NCI-H2227 treated with DMSO at 0.1 percent for 48 hours (cell line): ENCODE results near the gene KDM4C.
"Not testable (repeated sequence)": the region's sequence is repeated elsewhere in the genome, so short reads cannot be mapped to it uniquely, and the experiment has no call there.

Experiments used
- DNase-seq: peaks from one replicate; lab custom pipeline; 2025; lab: John Stamatoyannopoulos, UW

Gene KDM4C

DNA sequence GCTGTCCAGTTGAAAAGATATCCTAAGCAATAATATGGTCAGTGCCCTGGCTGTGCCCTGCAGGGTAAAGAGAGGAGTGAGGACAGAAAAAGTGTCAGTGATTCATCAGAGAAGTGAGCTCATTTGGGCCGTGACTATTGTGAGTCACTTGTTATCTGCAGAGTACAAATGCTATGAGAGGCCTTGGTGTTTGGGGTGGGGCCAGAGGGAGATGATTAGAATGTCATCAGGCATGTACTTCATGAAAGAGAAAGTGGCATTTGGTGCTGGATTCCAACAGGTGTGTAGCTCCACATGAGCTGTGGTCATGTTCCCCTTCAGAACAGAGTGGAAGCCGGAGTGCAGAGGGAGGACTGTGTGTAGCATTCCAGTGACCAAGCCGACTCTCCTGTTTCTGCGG lies 174.1 kb downstream of the KDM4C start:
- no peak for DNase-seq

- DNase-seq = no peak
Measured at GRCh38 chr9:6936103-6936502, 178.3 kb downstream of the KDM4C start.

DNA sequence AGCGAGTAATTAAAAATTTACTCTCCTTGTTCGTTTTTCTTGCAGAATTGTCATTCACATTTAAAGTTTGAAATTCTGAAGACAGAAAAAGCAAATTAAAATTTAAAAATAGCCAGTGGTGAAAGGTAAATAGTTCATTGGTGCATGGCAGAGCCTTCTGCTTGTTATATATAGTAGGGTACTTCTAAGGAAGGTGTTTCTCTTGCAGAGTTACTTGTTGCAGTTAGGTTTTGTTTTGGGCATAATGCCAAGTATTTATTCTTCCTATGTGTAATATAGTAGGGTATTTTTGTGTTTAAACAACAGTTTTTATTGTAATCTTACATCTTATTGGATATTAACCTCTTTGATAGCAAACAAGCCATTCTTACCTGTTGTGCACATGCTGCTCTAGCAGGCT lies 179.4 kb downstream of the KDM4C start:
- no peak for DNase-seq

- no peak for DNase-seq
Measured at GRCh38 chr9:6938447-6938846, 180.7 kb downstream of the KDM4C start.

GRCh38 chr9:6938873-6939272 lies 181.1 kb downstream of the KDM4C start:
- no peak for DNase-seq

- DNase-seq = no peak
Measured at GRCh38 chr9:6941501-6941900, 183.7 kb downstream of the KDM4C start.

DNA sequence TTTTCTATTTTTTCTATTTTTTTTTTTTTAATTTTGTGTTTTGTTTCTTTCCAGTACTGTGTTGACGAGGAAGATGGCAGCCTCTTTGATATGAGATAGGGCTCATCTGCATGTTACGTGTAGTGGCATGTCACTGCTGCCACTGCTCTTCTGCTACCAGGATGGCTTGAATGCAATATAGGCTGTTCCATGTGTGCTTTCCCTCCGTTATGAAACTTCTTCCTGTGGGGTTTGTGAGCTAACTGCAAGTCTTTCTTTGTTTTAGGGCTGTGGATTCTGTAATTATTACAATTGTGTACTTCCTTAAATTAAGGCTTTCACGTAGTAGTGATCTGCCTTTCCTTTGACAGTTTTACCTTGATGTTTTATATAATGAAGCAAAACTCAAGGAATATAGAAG lies 184.6 kb downstream of the KDM4C start:
- DNase-seq = no peak

GRCh38 chr9:6943293-6943692 lies 185.5 kb downstream of the KDM4C start:
- DNase-seq = no peak

DNA sequence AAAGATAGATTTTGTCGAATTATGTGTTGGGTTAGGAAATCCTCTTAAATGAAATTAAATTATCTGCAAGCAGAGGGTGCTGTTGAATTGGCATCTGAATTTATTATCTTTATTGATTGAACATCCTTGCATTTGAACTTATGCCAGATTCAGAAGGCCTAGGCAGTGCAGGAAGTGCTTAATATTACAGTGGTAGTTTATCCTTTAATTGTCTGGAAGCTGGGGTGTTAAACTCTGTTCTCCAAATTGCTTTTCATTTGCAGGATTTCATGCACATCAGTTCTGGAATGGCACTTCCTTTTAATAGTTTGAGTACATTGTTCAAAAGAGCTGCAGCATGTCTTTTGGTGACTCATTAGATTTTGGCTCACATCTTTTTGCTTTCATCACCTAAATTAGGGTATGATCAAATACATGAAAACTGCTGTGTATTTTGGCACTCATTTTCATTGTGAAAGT lies 186.3 kb downstream of the KDM4C start:
- no peak for DNase-seq

GRCh38 chr9:6944896-6945295 lies 187.1 kb downstream of the KDM4C start:
- no peak for DNase-seq

- no peak for DNase-seq
Measured at GRCh38 chr9:6945816-6946215, 188.0 kb downstream of the KDM4C start.

DNA sequence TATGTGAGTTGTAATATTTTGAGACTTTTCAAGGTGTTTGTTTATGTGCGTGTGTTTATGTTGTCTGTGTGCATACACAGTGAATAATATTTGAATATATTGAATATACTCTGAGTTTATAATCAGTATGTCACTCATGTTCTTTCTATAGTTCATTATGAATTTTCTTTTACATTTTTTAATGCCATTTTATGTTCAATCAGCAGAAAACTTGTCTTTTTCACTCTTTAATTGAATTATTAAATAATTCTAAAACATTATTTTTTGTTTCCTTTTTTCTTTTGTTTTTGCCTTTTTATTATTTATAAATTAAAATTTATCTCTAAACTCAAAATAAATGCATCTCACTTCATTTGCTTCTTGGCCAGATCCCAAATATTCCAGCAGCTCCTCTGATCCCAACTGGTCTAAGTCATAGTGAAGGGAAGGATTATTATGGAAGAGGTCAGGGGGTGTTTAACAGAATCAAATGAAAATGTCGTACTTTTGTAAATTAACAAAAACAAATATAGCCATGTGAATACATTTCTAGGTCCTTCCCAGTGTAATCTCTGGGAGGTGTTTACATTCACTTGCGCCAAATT lies 188.9 kb downstream of the KDM4C start:
- DNase-seq = no peak

- not testable (repeated sequence) for DNase-seq
Measured at GRCh38 chr9:6948921-6949320, 191.1 kb downstream of the KDM4C start.

DNA sequence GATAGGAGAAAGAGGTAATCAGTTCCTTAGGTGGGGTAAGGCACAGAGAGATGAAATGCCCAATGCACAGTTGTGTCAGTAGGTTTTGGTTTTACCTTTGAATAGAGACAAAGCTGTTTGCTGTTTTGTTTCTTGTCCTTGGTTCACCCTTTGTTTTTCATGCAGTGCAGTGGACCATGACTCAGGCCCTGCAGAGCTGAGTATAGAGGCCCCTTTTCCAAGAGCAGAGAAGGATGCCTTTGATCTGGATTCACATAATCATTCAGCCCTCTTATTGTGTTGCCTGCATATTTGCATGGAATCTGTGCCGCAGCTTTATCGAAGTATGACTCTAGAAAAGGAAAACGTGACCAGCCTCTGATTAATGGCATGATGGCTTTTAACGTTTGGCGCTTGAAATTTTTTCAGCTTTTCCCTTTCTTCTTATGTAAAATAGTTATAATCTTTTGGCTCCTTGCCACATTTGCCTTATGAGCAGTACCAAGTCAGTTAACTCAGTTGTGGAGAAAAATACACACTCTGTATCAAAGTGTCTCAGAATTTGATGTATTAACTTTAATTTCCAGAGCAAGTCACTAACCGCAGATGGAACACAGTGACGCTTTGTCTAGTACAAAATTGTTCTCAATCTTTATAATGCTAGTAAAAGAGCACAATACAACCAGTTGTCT lies 197.6 kb downstream of the KDM4C start:
- peak; percentile 55 for DNase-seq

- no peak for DNase-seq
Measured at GRCh38 chr9:6956879-6957278, 199.1 kb downstream of the KDM4C start.

GRCh38 chr9:6959270-6960000 lies 201.7 kb downstream of the KDM4C start:
- no peak for DNase-seq

DNA sequence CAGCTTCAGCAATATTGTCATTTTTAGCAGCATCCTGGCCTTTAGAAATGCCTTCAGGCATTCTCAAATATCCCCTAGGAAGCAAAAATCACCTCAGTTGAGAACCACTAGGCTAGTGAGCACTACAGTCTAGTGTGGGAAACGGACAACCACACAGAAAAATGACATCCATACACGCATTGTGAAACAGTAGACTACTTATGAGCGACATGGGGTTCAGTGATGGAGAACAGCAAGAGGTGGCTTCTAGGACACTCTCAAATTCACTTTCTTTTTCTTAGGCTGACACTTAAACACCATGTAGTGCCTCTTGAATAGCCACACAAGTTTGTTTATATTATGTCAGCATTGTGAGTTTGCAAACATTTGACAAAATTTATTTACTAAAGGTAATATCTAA lies 203.0 kb downstream of the KDM4C start:
- DNase-seq = no peak

DNA sequence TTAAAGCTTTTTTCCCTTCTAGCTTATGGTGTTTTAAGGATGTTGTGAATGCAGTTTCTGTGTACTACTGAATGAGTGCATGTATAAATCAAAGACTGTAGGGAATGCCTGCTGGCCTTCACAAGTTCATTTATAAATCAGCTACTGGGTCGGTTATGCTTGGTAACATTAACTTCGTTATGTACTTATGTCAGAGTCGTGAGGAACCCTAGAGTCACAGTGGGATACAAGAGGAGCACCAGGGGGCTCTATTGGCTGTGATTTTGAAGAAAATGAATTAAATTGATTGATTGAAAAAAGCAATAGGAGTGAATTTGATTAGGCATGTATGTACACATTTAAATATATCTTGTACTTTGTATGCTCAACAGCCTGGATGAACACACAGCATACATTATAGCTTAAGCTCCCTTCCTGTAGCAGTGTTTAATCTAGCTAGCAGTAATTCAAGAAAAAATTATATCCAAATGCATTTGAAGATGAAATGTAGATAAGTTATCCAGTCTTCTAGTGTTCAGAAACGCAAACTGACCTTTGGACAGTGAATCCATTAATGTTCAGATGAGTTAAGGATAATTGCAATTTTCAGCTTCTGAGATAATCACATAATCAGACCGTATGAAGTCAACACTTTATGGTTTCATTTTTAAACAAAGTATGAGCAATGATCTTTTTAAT lies 204.2 kb downstream of the KDM4C start:
- no peak for DNase-seq

DNA sequence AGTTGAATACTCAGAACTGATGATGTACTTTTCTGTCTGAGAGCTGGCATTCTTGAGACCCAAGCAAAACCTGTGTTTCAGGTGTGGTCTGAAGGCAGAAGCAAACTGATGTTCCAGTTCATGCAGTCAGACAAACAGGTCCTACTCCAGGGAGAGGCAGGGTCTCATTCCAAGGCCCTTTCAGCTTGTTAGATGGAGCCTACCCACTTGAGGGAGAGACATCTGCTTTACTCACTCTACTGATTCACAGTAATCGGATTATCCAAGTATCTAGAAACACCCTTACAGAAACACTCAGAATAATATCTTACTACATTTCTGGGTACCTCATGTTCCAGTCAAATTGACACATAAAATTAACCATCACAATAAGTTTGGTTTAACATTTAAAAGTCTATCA lies 207.8 kb downstream of the KDM4C start:
- DNase-seq = no peak

GRCh38 chr9:6968271-6968670 lies 210.5 kb downstream of the KDM4C start:
- no peak for DNase-seq

GRCh38 chr9:6969805-6970204 lies 212.0 kb downstream of the KDM4C start:
- no peak for DNase-seq

DNA sequence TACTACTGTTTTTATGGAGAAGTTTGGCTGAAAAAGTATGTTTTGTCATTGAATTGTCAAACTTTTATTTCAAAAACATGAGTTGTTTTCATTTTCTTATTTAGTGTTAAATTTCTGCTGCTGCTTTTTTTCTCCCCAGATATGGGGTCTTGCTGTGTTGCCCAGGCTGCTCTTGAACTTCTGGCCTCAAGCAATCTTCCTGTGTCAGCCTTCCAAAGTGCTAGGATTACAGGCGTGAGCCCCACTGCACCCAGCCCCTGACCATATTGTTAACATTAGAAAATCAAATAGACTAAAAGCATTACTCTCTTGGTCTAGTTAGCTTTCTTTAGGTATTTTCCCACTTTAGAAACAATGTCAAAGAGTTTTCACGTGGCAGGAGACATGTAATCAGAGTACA lies 215.3 kb downstream of the KDM4C start:
- no peak for DNase-seq

GRCh38 chr9:6973762-6974161 lies 216.0 kb downstream of the KDM4C start:
- no peak for DNase-seq
